GM21723 (cell line): ENCODE results near the gene KRTAP4-3.
"Not testable (repeated sequence)": the region's sequence is repeated elsewhere in the genome, so short reads cannot be mapped to it uniquely, and the experiment has no call there.

Experiments
- ATAC-seq: cut with Tn5 transposase; IDR thresholded peaks from one replicate; pipeline ENCODE4 v1.9.1; 2021; ENCODE audit warnings: mild to moderate bottlenecking, moderate library complexity; ENCODE audit not compliant: unreplicated experiment

The KRTAP4-3 gene

DNA sequence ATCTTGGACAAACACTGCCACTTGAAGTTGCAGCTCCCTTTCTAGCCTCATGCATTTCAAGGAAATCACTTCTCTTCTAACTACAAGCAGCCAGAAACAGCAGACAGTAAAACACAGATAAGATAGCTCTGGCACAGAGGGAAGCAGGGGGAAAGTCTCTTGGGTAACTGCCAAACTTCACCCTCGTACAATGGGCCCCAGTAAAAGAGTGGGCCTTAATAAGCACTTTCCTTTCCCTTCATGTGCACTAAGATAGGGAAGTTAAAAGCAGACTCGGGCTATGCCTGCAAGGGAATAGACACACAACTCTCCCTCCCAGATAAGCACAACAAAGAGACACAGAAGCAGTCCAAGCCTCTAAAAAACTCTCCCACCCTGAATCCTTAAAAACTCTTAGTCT lies 14.2 kb downstream of the KRTAP4-3 start:
- ATAC-seq: no peak

DNA sequence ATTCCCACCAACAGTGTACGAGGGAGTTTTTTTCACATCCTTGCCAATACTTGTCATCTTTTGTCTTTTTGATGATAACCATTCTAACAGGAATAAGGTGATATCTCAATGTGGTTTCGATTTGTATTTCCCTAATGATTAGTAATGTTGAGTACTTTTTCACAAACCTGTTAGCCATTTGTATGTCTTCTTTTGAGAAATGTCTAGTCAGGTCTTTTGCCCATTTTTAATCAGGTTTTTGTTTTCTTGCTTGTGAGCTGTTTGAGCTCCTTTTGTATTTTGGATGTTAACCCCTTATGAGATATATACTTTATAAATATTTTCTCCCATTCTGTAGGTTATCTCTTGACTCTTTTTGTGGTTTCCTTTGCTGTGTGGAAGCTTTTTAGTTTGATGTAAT lies 16.5 kb downstream of the KRTAP4-3 start:
- ATAC-seq: no peak

DNA sequence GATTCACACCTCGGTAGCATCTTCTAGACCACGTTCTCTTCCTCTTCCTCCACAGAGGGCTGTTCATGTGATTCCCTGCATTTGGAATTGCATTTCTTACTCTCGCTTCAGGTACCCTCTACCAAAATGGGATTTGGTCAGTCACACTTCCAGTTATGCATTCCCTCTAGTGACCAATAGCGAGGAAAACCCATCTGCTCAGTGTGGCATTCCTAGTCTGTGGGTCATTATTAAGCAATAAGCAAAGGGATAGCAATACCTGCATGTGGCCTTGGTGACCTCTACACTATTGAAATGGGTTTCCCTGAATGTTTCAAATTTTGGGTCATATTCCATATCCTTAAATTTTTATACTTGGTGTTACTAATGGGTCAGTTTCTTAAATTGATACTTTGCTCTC lies 18.0 kb downstream of the KRTAP4-3 start:
- no peak for ATAC-seq

GRCh38 chr17:41149652-41149985 lies 18.4 kb downstream of the KRTAP4-3 start, which contains the start of gene KRTAP4-5:
TSS of gene KRTAP4-5 (minus strand) at chr17:41149825. CDS start at chr17:41149767, 58 bp downstream.
- no peak for ATAC-seq

GRCh38 chr17:41148971-41149651 lies 18.9 kb downstream of the KRTAP4-3 start:
- not testable (repeated sequence) for ATAC-seq

GRCh38 chr17:41147531-41148204 lies 20.4 kb downstream of the KRTAP4-3 start:
- no peak for ATAC-seq

- ATAC-seq: no peak
Observed at GRCh38 chr17:41145261-41145660, 22.8 kb downstream of the KRTAP4-3 start.

DNA sequence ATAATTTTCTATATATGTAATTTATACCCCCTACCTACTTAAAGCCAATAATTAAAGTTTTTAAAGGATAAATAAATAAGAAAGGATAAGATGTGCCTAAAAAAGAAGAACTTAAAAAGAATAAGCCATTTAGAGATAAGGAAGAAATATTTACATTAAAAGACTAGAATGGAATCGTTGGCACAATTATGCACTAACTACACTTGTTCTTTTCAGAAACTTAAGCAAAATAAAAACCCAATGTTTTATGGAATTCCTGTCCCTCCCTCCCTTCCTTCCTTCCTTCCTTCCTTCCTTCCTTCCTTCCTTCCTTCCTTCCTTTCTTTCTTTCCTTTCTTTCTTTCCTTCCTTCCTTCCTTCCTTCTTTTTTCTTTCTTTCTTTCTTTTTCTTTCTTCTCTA lies 23.2 kb downstream of the KRTAP4-3 start:
- no peak for ATAC-seq

DNA sequence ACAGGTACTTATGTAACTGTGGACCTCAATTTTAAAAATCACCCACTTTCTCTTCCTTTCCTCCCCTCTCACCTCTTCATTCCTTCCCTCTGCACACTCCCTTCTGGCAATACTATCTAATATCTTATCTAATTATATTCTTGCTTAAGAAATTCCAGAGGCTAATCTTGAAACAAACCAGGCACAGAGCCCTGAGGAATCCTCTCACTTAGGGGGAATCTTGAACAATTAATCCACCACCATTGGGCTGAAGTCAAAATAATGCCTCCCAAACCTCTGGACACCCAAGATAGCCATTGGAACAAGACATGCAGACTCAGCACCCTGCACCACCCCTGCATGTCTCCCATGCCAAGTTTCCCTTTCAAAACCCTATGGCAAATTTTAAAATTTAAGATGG lies 26.7 kb downstream of the KRTAP4-3 start:
- ATAC-seq: no peak

GRCh38 chr17:41140360-41141131 lies 27.5 kb downstream of the KRTAP4-3 start, which contains the start of gene KRTAP4-6:
TSS of gene KRTAP4-6 (minus strand) at chr17:41140544. CDS start at chr17:41140487, 57 bp downstream.
- ATAC-seq: no peak

DNA sequence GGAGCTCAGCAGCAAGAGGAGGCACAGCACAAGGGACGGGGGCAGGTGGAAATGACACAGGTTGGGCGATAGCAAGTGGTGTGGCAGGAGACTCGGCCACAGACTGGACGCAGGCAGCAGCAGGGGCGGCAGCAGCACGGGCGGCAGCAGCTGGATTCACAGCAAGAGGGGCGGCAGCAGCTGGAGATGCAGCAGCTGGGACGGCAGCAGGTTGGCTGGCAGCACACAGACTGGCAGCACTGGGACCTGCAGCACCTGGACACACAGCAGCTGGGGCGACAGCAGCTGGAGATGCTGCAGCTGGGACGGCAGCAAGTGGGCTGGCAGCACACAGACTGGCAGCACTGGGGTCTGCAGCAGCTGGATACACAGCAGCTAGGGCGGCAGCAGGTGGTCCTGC lies 28.2 kb downstream of the KRTAP4-3 start:
- not testable (repeated sequence) for ATAC-seq

DNA sequence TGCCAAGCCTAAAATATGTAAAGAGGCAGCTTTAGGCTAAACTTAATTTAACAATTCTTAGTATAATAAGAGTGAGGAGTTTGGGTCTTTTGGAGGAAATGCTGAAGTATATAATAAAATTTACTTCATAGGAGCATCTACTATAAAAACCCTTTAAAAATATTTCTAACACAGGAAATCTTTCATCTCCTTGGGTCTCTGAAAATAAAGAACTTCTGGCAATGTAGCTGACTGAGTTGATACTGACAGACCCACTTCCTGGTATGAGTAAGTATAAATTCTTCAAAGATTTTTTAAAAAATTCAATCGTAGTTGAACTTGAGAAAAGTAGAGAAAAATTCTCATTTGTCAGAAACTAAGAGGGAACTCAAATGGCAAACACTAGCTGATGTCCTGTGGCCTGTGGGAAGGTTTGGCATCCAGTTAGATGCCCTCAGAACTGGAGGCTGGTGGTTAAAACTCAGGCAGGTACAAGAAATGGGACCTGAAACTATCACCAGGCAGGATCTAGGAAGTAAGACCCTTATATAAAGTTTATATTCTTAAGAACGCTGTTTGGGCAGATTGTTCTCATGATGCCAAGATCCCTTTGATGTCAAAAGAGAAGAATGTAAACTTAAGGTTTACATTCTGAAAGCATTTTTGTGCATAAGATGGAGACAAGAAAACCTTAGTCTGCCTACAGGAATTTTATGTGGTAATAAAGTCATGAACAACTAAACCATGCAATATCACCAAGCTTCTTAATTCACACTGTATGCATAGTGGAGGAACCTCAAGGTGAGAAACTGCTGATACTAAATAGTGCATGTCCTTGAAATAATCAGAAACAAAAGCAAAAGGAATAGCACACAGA lies 33.9 kb downstream of the KRTAP4-3 start:
- no peak for ATAC-seq

GRCh38 chr17:41131979-41132378 lies 36.0 kb downstream of the KRTAP4-3 start:
- no peak for ATAC-seq

GRCh38 chr17:41127371-41127770 lies 40.6 kb downstream of the KRTAP4-3 start:
- ATAC-seq: no peak

DNA sequence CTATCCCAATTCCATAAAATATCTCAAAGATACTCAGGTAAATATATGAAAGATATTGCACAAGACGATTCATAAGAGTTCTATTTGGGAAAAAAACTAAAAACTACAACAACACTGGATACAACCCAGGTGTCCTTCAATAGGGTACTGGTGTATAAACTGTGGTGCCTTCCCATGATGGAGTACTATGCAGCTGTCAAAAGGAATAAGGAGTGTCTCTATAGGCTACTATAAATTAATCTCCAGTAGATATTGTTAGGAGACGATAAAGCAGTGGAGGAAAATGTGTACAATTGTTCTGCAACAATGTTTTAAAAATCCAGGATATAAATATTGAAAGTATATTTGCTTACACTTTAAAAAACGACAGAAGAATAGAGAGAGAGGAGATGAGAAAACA lies 41.6 kb downstream of the KRTAP4-3 start:
- no peak for ATAC-seq

- ATAC-seq: no peak
Observed at GRCh38 chr17:41125064-41125463, 43.0 kb downstream of the KRTAP4-3 start.

DNA sequence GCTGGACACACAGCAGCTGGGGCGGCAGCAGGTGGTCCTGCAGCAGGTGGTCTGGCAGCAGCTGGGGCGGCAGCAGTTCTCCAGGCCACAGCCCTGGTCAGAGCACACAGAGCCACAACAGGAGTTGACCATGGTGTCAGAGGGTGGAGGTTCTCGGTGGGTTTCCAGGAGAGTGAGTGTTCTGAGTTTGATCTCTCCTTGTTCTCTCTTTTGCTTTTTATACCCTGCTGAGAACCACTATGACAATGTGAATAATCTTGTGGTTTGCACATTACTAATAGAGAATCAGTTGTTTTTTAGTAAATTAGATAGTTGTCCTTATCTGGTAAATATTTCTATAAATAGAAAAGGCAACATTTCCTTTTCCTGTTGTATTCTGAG lies 44.0 kb downstream of the KRTAP4-3 start, which contains the start of gene KRTAP4-12:
TSS of gene KRTAP4-12 (minus strand) at position 192 of the 381 bp plus-strand sequence. CDS start at position 132, 60 bp downstream.
- ATAC-seq: not testable (repeated sequence)

DNA sequence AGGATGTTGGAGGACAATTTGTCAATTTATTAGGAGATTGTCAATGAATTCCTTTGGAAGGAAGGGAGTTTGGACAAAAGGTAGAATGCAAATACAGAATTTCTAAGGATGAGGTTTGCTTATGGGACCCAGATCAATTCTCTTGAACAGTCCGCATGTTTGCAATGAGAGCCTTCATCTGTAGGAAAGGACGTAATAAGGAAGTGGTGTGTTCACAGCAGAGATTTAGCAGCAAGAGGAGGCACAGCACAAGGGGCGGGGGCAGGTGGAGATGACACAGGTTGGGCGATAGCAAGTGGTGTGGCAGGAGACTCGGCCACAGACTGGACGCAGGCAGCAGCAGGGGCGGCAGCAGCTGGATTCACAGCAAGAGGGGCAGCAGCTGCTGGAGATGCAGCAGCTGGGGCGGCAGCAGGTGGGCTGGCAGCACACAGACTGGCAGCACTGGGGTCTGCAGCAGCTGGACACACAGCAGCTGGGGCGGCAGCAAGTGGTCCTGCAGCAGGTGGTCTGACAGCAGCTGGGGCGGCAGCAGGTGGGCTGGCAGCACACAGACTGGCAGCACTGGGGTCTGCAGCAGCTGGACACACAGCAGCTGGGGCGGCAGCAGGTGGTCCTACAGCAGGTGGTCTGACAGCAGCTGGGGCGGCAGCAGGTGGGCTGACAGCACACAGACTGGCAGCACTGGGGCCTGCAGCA lies 44.6 kb downstream of the KRTAP4-3 start:
- ATAC-seq: not testable (repeated sequence)

- ATAC-seq: no peak
Observed at GRCh38 chr17:41121742-41122141, 46.3 kb downstream of the KRTAP4-3 start.
